Liver (tissue), 9 donors: ENCODE measurements around the gene SLC7A6OS. TPM values are rescaled to one million over a fixed set of nuclear protein-coding genes. Genes with fewer than 3 reads are reported as not detected.

Experiments used
- DNase-seq: peaks from one replicate; pipeline ENCODE4 v3.0.0-alpha.2; 2017; ENCODE audit warnings: low spot score
- H3K27ac ChIP-seq, 2 donors: one replicate each; pipeline ENCODE4 v1.7.0; 2013; ENCODE audit warnings: inconsistent platforms in 2 of 2, low read length in 2 of 2, control low read depth in 1 of 2, low read depth in 1 of 2, mild to moderate bottlenecking in 1 of 2
- H3K27me3 ChIP-seq, 4 donors: one replicate each; pipeline versions ENCODE4 v1.6.1 to v1.7.0; 2013; ENCODE audit warnings: low read length in 3 of 4, inconsistent platforms in 1 of 4, mild to moderate bottlenecking in 1 of 4, moderate library complexity in 1 of 4; ENCODE audit not compliant: control insufficient read depth in 4 of 4, insufficient read depth in 4 of 4
- H3K36me3 ChIP-seq, 4 donors: one replicate each; pipeline versions ENCODE4 v1.6.1 to v1.7.0; 2013; ENCODE audit warnings: low read length in 3 of 4, mild to moderate bottlenecking in 3 of 4, low read depth in 1 of 4, moderate library complexity in 1 of 4; ENCODE audit not compliant: control insufficient read depth in 4 of 4, insufficient read depth in 3 of 4
- H3K4me1 ChIP-seq, 4 donors: one replicate each; pipeline versions ENCODE4 v1.6.1 to v1.7.0; 2013; ENCODE audit warnings: low read length in 3 of 4, mild to moderate bottlenecking in 3 of 4, moderate library complexity in 1 of 4; ENCODE audit not compliant: control insufficient read depth in 4 of 4, insufficient read depth in 4 of 4
- H3K4me3 ChIP-seq, 3 donors: one replicate each; pipeline versions ENCODE4 v1.6.1 to v1.7.0; 2013; ENCODE audit warnings: low read length in 3 of 3, control low read depth in 1 of 3, low read depth in 1 of 3, mild to moderate bottlenecking in 1 of 3
- H3K9ac ChIP-seq, 2 donors: one replicate each; pipeline ENCODE4 v1.7.0; 2013; ENCODE audit warnings: low read length in 2 of 2, mild to moderate bottlenecking in 2 of 2, moderate library complexity in 2 of 2, control low read depth in 1 of 2, low read depth in 1 of 2
- H3K9me3 ChIP-seq, 4 donors: one replicate each; pipeline versions ENCODE4 v1.6.1 to v1.7.0; 2013; ENCODE audit warnings: low read length in 3 of 4; ENCODE audit not compliant: control insufficient read depth in 4 of 4
- ATF3 ChIP-seq: IDR thresholded peaks from 2 replicates; pipeline ENCODE4 v1.6.1; 2016; ENCODE audit warnings: antibody characterized with exemption
- CTCF ChIP-seq: fragments of 150-350 bp; IDR thresholded peaks from 2 replicates; pipeline ENCODE4 v1.5.1; 2017; ENCODE audit warnings: improper control_type of control experiment, low read depth, low read length; ENCODE audit not compliant: missing input control
- EGR1 ChIP-seq, 2 donors: IDR thresholded peaks; 2 replicates each; pipeline ENCODE4 v1.6.1; 2016 to 2018; ENCODE audit warnings: antibody characterized with exemption in 2 of 2, low read depth in 2 of 2
- FOXA1 ChIP-seq: IDR thresholded peaks from 2 replicates; pipeline ENCODE4 v1.6.1; 2016; ENCODE audit warnings: antibody characterized with exemption
- FOXA2 ChIP-seq: IDR thresholded peaks from 2 replicates; pipeline ENCODE4 v1.6.1; 2016; ENCODE audit warnings: antibody characterized with exemption
- GABPA ChIP-seq, 2 donors: IDR thresholded peaks in 1 of 2; conservative IDR thresholded peaks in 1 of 2; 2 replicates each; pipeline ENCODE4 v1.6.1; 2016; ENCODE audit warnings: antibody characterized with exemption in 2 of 2, mild to moderate bottlenecking in 1 of 2, moderate library complexity in 1 of 2
- HNF4A ChIP-seq, 2 donors: conservative IDR thresholded peaks; 2 replicates each; pipeline ENCODE4 v1.6.1; 2016; ENCODE audit warnings: antibody characterized with exemption in 2 of 2, mild to moderate bottlenecking in 2 of 2
- HNF4G ChIP-seq: IDR thresholded peaks from 2 replicates; pipeline ENCODE4 v1.6.1; 2016; ENCODE audit warnings: antibody characterized with exemption
- JUND ChIP-seq, 2 donors: IDR thresholded peaks; 2 replicates each; pipeline ENCODE4 v1.6.1; 2016; ENCODE audit warnings: antibody characterized with exemption in 2 of 2
- MAX ChIP-seq: IDR thresholded peaks from 2 replicates; pipeline ENCODE4 v1.6.1; 2016; ENCODE audit warnings: antibody characterized with exemption
- NR2F2 ChIP-seq: IDR thresholded peaks from 2 replicates; pipeline ENCODE4 v1.6.1; 2016; ENCODE audit warnings: antibody characterized with exemption
- RAD21 ChIP-seq, 2 donors: IDR thresholded peaks; 2 replicates each; pipeline ENCODE4 v1.6.1; 2016; ENCODE audit warnings: antibody characterized with exemption in 2 of 2, mild to moderate bottlenecking in 2 of 2
- RXRA ChIP-seq, 2 donors: IDR thresholded peaks; 2 replicates each; pipeline ENCODE4 v1.6.1; 2017 to 2018; ENCODE audit warnings: antibody characterized with exemption in 2 of 2, mild to moderate bottlenecking in 1 of 2
- SP1 ChIP-seq: IDR thresholded peaks from 2 replicates; pipeline ENCODE4 v1.6.1; 2018; ENCODE audit warnings: antibody characterized with exemption, mild to moderate bottlenecking
- TAF1 ChIP-seq: conservative IDR thresholded peaks from 2 replicates; pipeline ENCODE4 v1.6.1; 2016; ENCODE audit warnings: antibody characterized with exemption, mild to moderate bottlenecking
- YY1 ChIP-seq: IDR thresholded peaks from 2 replicates; pipeline ENCODE4 v1.6.1; 2016; ENCODE audit warnings: antibody characterized with exemption, mild to moderate bottlenecking
- ZBTB33 ChIP-seq: IDR thresholded peaks from 2 replicates; pipeline ENCODE4 v1.6.1; 2016; ENCODE audit warnings: antibody characterized with exemption
- WGBS: extraction: QIAGEN DNeasy Blood & Tissue Kit; methylation state at CpG from one replicate; pipeline ENCODE4 v1.1.7; 2013; 5-methylcytosine and 5-hydroxymethylcytosine counted together
- polyA plus RNA-seq, 2 donors: library from polyadenylated mRNA; stranded (reverse) in 1 of 2; unstranded in 1 of 2; fragments of 200-250 nt in 1 of 2; fragments of >200 nt in 1 of 2; fragmentation: Nextera tagmentation in 1 of 2; extraction: Ambion mirVana in 1 of 2; gene quantifications; one replicate each; pipeline versions ENCODE4 v1.2.1 to v1.2.3, GENCODE V29; 2013 to 2015
- total RNA-seq, 2 donors: library from RNA; depleted of rRNA; stranded (reverse); fragments of >200 nt; gene quantifications; one replicate each; pipeline ENCODE4 v1.2.3, GENCODE V29; 2014
- donor health status: healthy.
- donor health status: healthy.
- donor health status: healthy.
- donor health status: healthy.
- donor health status: healthy.

Gene SLC7A6OS
- total and polyA plus RNA-seq, 4 donors, result 2.6 to 8.3 (median 5.5) TPM

DNA sequence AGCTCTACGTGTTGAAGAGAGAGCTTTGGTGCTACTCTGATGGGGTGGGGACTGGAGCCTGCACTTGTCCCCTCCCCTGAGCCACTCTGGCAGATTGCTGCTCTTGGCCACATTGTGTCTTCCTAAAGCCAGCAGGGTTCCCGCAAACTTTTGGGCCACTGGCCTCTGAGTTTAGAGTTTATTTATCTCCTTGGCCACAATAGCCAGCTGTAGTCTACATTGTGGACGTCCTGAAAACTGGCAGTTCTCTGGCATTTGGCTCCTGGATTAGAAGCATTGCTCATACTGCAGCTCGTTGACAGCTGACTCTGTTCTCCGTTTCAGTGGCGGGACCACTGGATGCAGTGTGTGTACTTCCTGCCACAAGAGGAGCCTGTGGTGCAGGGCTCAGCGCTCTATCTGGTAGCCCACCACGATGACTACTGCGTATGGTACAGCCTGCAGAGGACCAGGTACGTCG lies 34.6 kb upstream of the SLC7A6OS start:
- Histone ChIP-seq H3K36me3 (peaks cover 6 to 47% (median 25%) of the 10 kb centered on the region in 4 donors), H3K4me3 (no peak overlapping the region), H3K4me1 (peaks cover 2 to 20% (median 17%) of the 10 kb centered on the region in 4 donors), H3K27ac (peak overlapping the region; percentile 10 to 55), H3K27me3 (no peaks in the 10 kb centered on the region), H3K9ac (no peak overlapping the region), H3K9me3 (no peaks in the 10 kb centered on the region)
- WGBS, result 66% methylated on average over 11 of the region's 11 CpGs
- no peak for DNase-seq
- peak in 1 of 2 donors; percentile 17 for TF ChIP-seq HNF4A (conservative IDR thresholded peaks at IDR 0.05)
- TF ChIP-seq CTCF, result no peak
- peak in 1 of 2 donors; percentile 9 for TF ChIP-seq RXRA (IDR thresholded peaks at IDR 0.05)

GRCh38 chr16:68344252-68344651 lies 33.5 kb upstream of the SLC7A6OS start:
- Histone ChIP-seq H3K4me3 (no peak overlapping the region), H3K27me3 (no peaks in the 10 kb centered on the region), H3K9me3 (no peaks in the 10 kb centered on the region), H3K36me3 (peaks cover 12 to 49% (median 31%) of the 10 kb centered on the region in 4 donors), H3K27ac (no peak overlapping the region), H3K9ac (no peak overlapping the region), H3K4me1 (peaks cover 2 to 20% (median 17%) of the 10 kb centered on the region in 4 donors)
- 93% methylated on average over 11 of the region's 11 CpGs for WGBS
- no peak for TF ChIP-seq YY1
- no peak for TF ChIP-seq CTCF
- TF ChIP-seq HNF4G, result no peak
- TF ChIP-seq TAF1, result no peak
- TF ChIP-seq GABPA (IDR thresholded peaks at IDR 0.05 in 1 of 2, conservative IDR thresholded peaks at IDR 0.05 in 1 of 2), result no peak
- TF ChIP-seq SP1, result no peak
- no peak for TF ChIP-seq NR2F2
- TF ChIP-seq RXRA (IDR thresholded peaks at IDR 0.05), result no peak
- no peak for TF ChIP-seq ATF3
- no peak for TF ChIP-seq HNF4A (conservative IDR thresholded peaks at IDR 0.05)
- no peak for TF ChIP-seq FOXA2
- no peak for TF ChIP-seq RAD21 (IDR thresholded peaks at IDR 0.05)
- no peak for TF ChIP-seq FOXA1
- DNase-seq, result no peak

DNA sequence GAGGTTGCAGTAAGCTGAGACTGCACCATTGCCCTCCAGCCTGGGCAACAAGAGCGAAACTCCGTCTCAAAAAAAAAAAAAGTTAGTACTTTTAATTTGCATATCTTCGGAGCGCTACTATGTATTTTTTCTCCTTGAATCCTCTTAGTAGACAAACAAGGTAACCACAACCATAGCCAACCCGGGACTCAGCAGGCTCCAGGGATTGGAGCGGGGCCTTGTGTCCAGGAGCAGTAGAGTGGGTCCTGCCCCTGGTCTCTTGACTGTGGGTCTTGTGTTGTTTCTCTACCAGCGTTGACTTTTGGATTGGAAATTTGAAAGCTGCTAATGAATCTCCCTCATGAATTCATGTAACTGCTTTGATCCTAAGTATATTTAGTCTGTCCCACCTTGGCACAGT lies 32.4 kb upstream of the SLC7A6OS start:
- H3K9me3 ChIP-seq, result no peaks in the 10 kb centered on the region
- H3K27ac ChIP-seq, result no peak overlapping the region
- H3K9ac ChIP-seq, result no peak overlapping the region
- H3K4me1 ChIP-seq, result peaks cover 2 to 20% (median 17%) of the 10 kb centered on the region in 4 donors
- 96% methylated on average over 7 of the region's 7 CpGs for WGBS
- DNase-seq, result no peak
- no peaks in the 10 kb centered on the region for H3K27me3 ChIP-seq
- H3K36me3 ChIP-seq, result peaks cover 8 to 53% (median 34%) of the 10 kb centered on the region in 4 donors
- H3K4me3 ChIP-seq, result no peak overlapping the region
- TF ChIP-seq EGR1 (IDR thresholded peaks at IDR 0.05; ENCODE audit: low read depth in 2 of 2) (no peak), SP1 (no peak), MAX (no peak), NR2F2 (no peak), TAF1 (no peak), HNF4A (conservative IDR thresholded peaks at IDR 0.05) (no peak), RXRA (IDR thresholded peaks at IDR 0.05) (no peak), YY1 (no peak), RAD21 (IDR thresholded peaks at IDR 0.05) (no peak), CTCF (no peak), ATF3 (no peak), GABPA (IDR thresholded peaks at IDR 0.05 in 1 of 2, conservative IDR thresholded peaks at IDR 0.05 in 1 of 2) (no peak), FOXA2 (no peak), JUND (IDR thresholded peaks at IDR 0.05) (no peak), HNF4G (no peak), ZBTB33 (no peak), FOXA1 (no peak)
